LNCaP clone FGC (cell line): ENCODE measurements around the gene CDX1.
A peak's percentile ranks its signal among the peaks of the same experiment; 100 is the strongest.

Experiments
- DNase-seq: peaks from one replicate; pipeline ENCODE4 v3.0.0-alpha.2; 2011; ENCODE audit warnings: low read depth
- H3K4me3 ChIP-seq: 2 replicates; pipeline ENCODE4 v1.5.1; 2011; ENCODE audit warnings: mild to moderate bottlenecking, low read depth, low read length, control low read depth
- CTCF ChIP-seq: IDR thresholded peaks from 2 replicates; pipeline ENCODE4 v1.5.1; 2012; ENCODE audit warnings: mild to moderate bottlenecking; ENCODE audit not compliant: control insufficient read depth, insufficient read depth; ENCODE audit errors: extremely low read depth

The CDX1 gene

GRCh38 chr5:150175536-150175935 is 9.0 kb downstream of the CDX1 start:
- no peak for DNase-seq
- no peak overlapping the region for H3K4me3 ChIP-seq
- TF ChIP-seq CTCF: peak; percentile 29; the same call in 1 of the 2 replicates

GRCh38 chr5:150176745-150177477 is 10.3 kb downstream of the CDX1 start:
- no peak overlapping the region for H3K4me3 ChIP-seq
- DNase-seq: no peak
- TF ChIP-seq CTCF: no peak

- no peak for DNase-seq
- no peak for TF ChIP-seq CTCF
Observed at GRCh38 chr5:150177721-150178120, 11.1 kb downstream of the CDX1 start.

GRCh38 chr5:150178262-150178661 is 11.7 kb downstream of the CDX1 start:
- no peak for DNase-seq
- H3K4me3 ChIP-seq: no peak overlapping the region
- no peak for TF ChIP-seq CTCF

More at GRCh38 chr5:150177721-150178120, 11.1 kb downstream of the CDX1 start:
- no peak overlapping the region for H3K4me3 ChIP-seq

- no peak for DNase-seq
- TF ChIP-seq CTCF: no peak
- H3K4me3 ChIP-seq: no peak overlapping the region
Observed at GRCh38 chr5:150179019-150179620, 12.5 kb downstream of the CDX1 start.

- TF ChIP-seq CTCF: no peak
- H3K4me3 ChIP-seq: no peak overlapping the region
- DNase-seq: no peak
Observed at GRCh38 chr5:150180241-150181026, 13.9 kb downstream of the CDX1 start.
